OCI-LY3 (cell line): ENCODE data around the gene RNF123.

Experiments
- EZH2phosphoT487 ChIP-seq: fragments of 200-600 bp; shearing (Covaris generic); IDR thresholded peaks from 2 replicates; pipeline ENCODE4 v1.6.1; 2018; ENCODE audit warnings: antibody characterized with exemption, mixed run types, low read depth
- TF ChIP-seq, protein P1 (sequence below): fragments of 200-600, 300-600 bp; sonication (generic); IDR thresholded peaks from 2 replicates; pipeline ENCODE4 v1.5.1; 2014; ENCODE audit warnings: antibody characterized with exemption, low read length, low read depth

DNA sequence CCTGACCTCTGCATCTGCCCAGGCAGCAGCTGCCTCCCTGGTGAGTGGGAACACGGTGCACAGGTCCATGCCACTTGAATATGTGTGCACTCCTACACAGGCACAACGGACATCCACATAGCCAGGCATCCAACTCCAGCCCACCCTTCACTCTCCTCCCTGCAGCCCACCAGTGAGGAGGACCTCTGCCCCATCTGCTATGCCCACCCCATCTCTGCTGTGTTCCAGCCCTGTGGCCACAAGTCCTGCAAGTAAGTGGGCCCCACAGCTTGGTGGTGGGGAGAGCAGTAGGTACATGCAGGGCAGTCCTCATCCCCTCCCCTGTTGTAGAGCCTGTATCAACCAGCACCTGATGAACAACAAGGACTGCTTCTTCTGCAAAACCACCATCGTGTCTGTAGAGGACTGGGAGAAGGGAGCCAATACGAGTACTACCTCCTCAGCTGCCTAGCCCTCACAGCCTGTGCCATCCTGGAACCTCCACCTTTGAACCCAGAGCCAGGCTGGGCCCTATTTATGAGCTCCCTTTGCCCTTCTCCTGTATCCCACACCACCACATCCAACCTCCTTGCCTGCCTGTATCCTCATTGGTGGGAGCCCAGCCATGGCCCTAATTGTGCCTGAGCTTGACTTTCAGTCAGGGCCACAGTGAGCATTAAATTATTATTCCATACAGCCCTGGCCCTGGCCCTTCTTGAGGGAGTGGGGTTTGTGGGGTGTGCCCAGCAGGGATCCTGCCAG, 31.7 kb downstream of the RNF123 start:
- TF ChIP-seq, protein P1, sequence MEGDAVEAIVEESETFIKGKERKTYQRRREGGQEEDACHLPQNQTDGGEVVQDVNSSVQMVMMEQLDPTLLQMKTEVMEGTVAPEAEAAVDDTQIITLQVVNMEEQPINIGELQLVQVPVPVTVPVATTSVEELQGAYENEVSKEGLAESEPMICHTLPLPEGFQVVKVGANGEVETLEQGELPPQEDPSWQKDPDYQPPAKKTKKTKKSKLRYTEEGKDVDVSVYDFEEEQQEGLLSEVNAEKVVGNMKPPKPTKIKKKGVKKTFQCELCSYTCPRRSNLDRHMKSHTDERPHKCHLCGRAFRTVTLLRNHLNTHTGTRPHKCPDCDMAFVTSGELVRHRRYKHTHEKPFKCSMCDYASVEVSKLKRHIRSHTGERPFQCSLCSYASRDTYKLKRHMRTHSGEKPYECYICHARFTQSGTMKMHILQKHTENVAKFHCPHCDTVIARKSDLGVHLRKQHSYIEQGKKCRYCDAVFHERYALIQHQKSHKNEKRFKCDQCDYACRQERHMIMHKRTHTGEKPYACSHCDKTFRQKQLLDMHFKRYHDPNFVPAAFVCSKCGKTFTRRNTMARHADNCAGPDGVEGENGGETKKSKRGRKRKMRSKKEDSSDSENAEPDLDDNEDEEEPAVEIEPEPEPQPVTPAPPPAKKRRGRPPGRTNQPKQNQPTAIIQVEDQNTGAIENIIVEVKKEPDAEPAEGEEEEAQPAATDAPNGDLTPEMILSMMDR: no peak
- TF ChIP-seq EZH2phosphoT487: no peak
